Stomach (tissue), 9 donors: ENCODE measurements around the gene SUV39H2. TPM values are rescaled to one million over a fixed set of nuclear protein-coding genes. Genes with fewer than 3 reads are reported as not detected.

Experiments used
- DNase-seq, 2 donors: peaks; one replicate each; pipeline versions ENCODE4 v3.0.0 to v3.0.0-alpha.2; 2013 to 2019
- H3K27ac ChIP-seq, 5 donors: fragments of 200-600 bp in 4 of 5; sonication (generic) in 4 of 5; one replicate each; pipeline ENCODE4 v1.5.1; 2013 to 2019; ENCODE audit warnings: mild to moderate bottlenecking in 1 of 5, moderate library complexity in 1 of 5
- H3K27me3 ChIP-seq, 3 donors: fragments of 200-600 bp; sonication (generic); one replicate each; pipeline ENCODE4 v1.5.1; 2017 to 2019; ENCODE audit warnings: mixed run types in 1 of 3
- H3K36me3 ChIP-seq, 4 donors: fragments of 200-600 bp; sonication (generic); 1 replicate in 3 of 4; 2 replicates in 1 of 4; pipeline ENCODE4 v1.5.1; 2016 to 2019
- H3K4me1 ChIP-seq, 4 donors: fragments of 200-600 bp; sonication (generic); one replicate each; pipeline ENCODE4 v1.5.1; 2016 to 2019
- H3K4me3 ChIP-seq, 4 donors: fragments of 200-600 bp; sonication (generic) in 3 of 4; one replicate each; pipeline ENCODE4 v1.5.1; 2016 to 2019; ENCODE audit warnings: mild to moderate bottlenecking in 1 of 4
- H3K9me3 ChIP-seq, 4 donors: fragments of 200-600 bp; sonication (generic); one replicate each; pipeline ENCODE4 v1.5.1; 2016 to 2019
- CTCF ChIP-seq, 7 experiments: fragments of 450-650 bp in 4 of 7; fragments of 200-600 bp in 3 of 7; sonication (generic) in 3 of 7; IDR thresholded peaks; one replicate each; pipeline ENCODE4 v1.5.1; 2016 to 2019; ENCODE audit warnings: antibody characterized with exemption in 7 of 7, control low read depth in 2 of 7, mild to moderate bottlenecking in 1 of 7
- EP300 ChIP-seq: sonication (generic); formaldehyde crosslinking; IDR thresholded peaks from one replicate; pipeline ENCODE4 v1.6.1; 2017; ENCODE audit warnings: antibody characterized with exemption
- POLR2A ChIP-seq, 4 donors: fragments of 450-650 bp; IDR thresholded peaks; one replicate each; pipeline ENCODE4 v1.6.1; 2016; ENCODE audit warnings: antibody characterized with exemption in 4 of 4, control low read depth in 2 of 4, mild to moderate bottlenecking in 1 of 4, moderate library complexity in 1 of 4
- POLR2AphosphoS5 ChIP-seq, 3 donors: sonication (generic); formaldehyde crosslinking; IDR thresholded peaks; one replicate each; pipeline ENCODE4 v1.6.1; 2016; ENCODE audit warnings: antibody characterized with exemption in 3 of 3
- WGBS, 5 donors: extraction: QIAGEN DNeasy Blood & Tissue Kit in 3 of 5; methylation state at CpG; one replicate each; pipeline versions ENCODE4 v1.1.5 to v1.1.7; 2013 to 2018; 5-methylcytosine and 5-hydroxymethylcytosine counted together
- intact Hi-C: fragments of 100-400 bp; cut with DNase I; formaldehyde crosslinking; loops from one replicate; pipeline ENCODE4 v1.15.1; 2023; ENCODE audit warnings: low total_unique reads
- polyA plus RNA-seq, 3 donors: library from polyadenylated mRNA; stranded (reverse); fragments of 200-250 nt; gene quantifications; one replicate each; pipeline ENCODE4 v1.2.3, GENCODE V29; 2013
- total RNA-seq, 5 donors: library from RNA; depleted of rRNA; stranded (reverse); fragments of >200 nt; gene quantifications; one replicate each; pipeline versions ENCODE4 v1.1.0 to v1.2.3, GENCODE V29; 2014 to 2016
- donor health status: healthy with polysubstance abuse.
- donor health status: Bipolar disorder and iron deficiency.
- donor health status: healthy.

SUV39H2 gene
- total and polyA plus RNA-seq, 8 donors = 0.58 to 68.3 (median 5.7) TPM

GRCh38 chr10:14909101-14909500 is 30.4 kb downstream of the SUV39H2 start:
- WGBS, 5 donors = 75 to 97% (median 94%) methylated on average over 2 of the region's 2 CpGs
- H3K36me3 ChIP-seq = peaks cover 7 to 79% (median 78%) of the 10 kb centered on the region in 4 donors
- no peaks in the 10 kb centered on the region for H3K4me1 ChIP-seq
- H3K9me3 ChIP-seq = no peaks in the 10 kb centered on the region
- intact Hi-C loops = no loop called here
- H3K27ac ChIP-seq = no peak overlapping the region
- H3K4me3 ChIP-seq = no peak overlapping the region
- TF ChIP-seq CTCF (IDR thresholded peaks at IDR 0.05) (no peak), POLR2AphosphoS5 (IDR thresholded peaks at IDR 0.05) (no peak), EP300 (no peak), POLR2A (IDR thresholded peaks at IDR 0.05) (no peak)
- no peak for DNase-seq
- no peaks in the 10 kb centered on the region for H3K27me3 ChIP-seq

GRCh38 chr10:14910953-14911352 is 32.3 kb downstream of the SUV39H2 start:
- WGBS, 5 donors = 96 to 100% (median 96%) methylated on average over 4 of the region's 4 CpGs
- intact Hi-C loops = no loop called here
- Histone ChIP-seq H3K4me1 (no peaks in the 10 kb centered on the region), H3K9me3 (peaks cover 0 to 2% (median under 1%) of the 10 kb centered on the region in 4 donors), H3K27me3 (no peaks in the 10 kb centered on the region), H3K27ac (no peak overlapping the region), H3K36me3 (peaks cover 7 to 90% (median 86%) of the 10 kb centered on the region in 4 donors), H3K4me3 (no peak overlapping the region)
- DNase-seq = no peak
- TF ChIP-seq POLR2A (IDR thresholded peaks at IDR 0.05) = no peak
- TF ChIP-seq CTCF (IDR thresholded peaks at IDR 0.05) = no peak
- no peak for TF ChIP-seq POLR2AphosphoS5 (IDR thresholded peaks at IDR 0.05)
- no peak for TF ChIP-seq EP300

GRCh38 chr10:14911801-14912200 is 33.1 kb downstream of the SUV39H2 start:
- intact Hi-C loops = no loop called here
- Histone ChIP-seq H3K9me3 (peaks cover 0 to 10% (median 8%) of the 10 kb centered on the region in 4 donors), H3K36me3 (peaks cover 7 to 91% (median 87%) of the 10 kb centered on the region in 4 donors), H3K27me3 (no peaks in the 10 kb centered on the region), H3K4me1 (no peaks in the 10 kb centered on the region), H3K27ac (no peak overlapping the region), H3K4me3 (no peak overlapping the region)
- no peak for TF ChIP-seq POLR2AphosphoS5 (IDR thresholded peaks at IDR 0.05)
- TF ChIP-seq CTCF (IDR thresholded peaks at IDR 0.05) = no peak
- TF ChIP-seq POLR2A (IDR thresholded peaks at IDR 0.05) = no peak
- no peak for TF ChIP-seq EP300
- 89 to 100% (median 96%) methylated on average over 3 of the region's 3 CpGs for WGBS, 5 donors
- DNase-seq = no peak

GRCh38 chr10:14916600-14916999 is 37.9 kb downstream of the SUV39H2 start:
- Histone ChIP-seq H3K4me1 (no peaks in the 10 kb centered on the region), H3K4me3 (no peak overlapping the region), H3K27me3 (no peaks in the 10 kb centered on the region), H3K36me3 (peaks cover 38 to 93% (median 91%) of the 10 kb centered on the region in 4 donors), H3K27ac (no peak overlapping the region), H3K9me3 (peaks cover 0 to 26% (median 23%) of the 10 kb centered on the region in 4 donors)
- 98 to 100% (median 99%) methylated on average over 2 of the region's 2 CpGs for WGBS, 5 donors
- TF ChIP-seq EP300 = no peak
- TF ChIP-seq POLR2AphosphoS5 (IDR thresholded peaks at IDR 0.05) = no peak
- no peak for TF ChIP-seq CTCF (IDR thresholded peaks at IDR 0.05)
- intact Hi-C loops = no loop called here
- DNase-seq = no peak
